GM18499 (cell line): ENCODE measurements around the gene MCF2L.

ENCODE experiments used
- ATAC-seq: cut with Tn5 transposase; IDR thresholded peaks from one replicate; pipeline ENCODE4 v1.9.1; 2021; ENCODE audit warnings: moderate number of reproducible peaks; ENCODE audit not compliant: insufficient read depth, unreplicated experiment

The MCF2L gene

GRCh38 chr13:113116871-113117271, 147.9 kb downstream of the MCF2L start:
- ATAC-seq: no peak

- no peak for ATAC-seq
These were observed 148.4 kb downstream of the MCF2L start for GRCh38 chr13:113117335-113117872.

GRCh38 chr13:113117911-113118260, 148.9 kb downstream of the MCF2L start:
- no peak for ATAC-seq

GRCh38 chr13:113118261-113119021, 149.4 kb downstream of the MCF2L start:
- ATAC-seq: no peak

- ATAC-seq: no peak
These were observed 150.3 kb downstream of the MCF2L start for GRCh38 chr13:113119166-113119821.

- ATAC-seq: no peak
These were observed 150.8 kb downstream of the MCF2L start for GRCh38 chr13:113119822-113120189.

GRCh38 chr13:113120300-113121182, 151.5 kb downstream of the MCF2L start:
- ATAC-seq: no peak

- no peak for ATAC-seq
These were observed 152.3 kb downstream of the MCF2L start for GRCh38 chr13:113121183-113121927.

GRCh38 chr13:113121928-113122471, 153.0 kb downstream of the MCF2L start:
- no peak for ATAC-seq

- no peak for ATAC-seq
These were observed 153.7 kb downstream of the MCF2L start, which contains the start of gene F10 for GRCh38 chr13:113122550-113123225. F10 (plus strand) TSS chr13:113122799; CDS start chr13:113122856, 57 bp downstream.

GRCh38 chr13:113123226-113124201, 154.5 kb downstream of the MCF2L start:
- no peak for ATAC-seq

- ATAC-seq: no peak
These were observed 155.4 kb downstream of the MCF2L start for GRCh38 chr13:113124211-113124970.

GRCh38 chr13:113125506-113126264, 156.7 kb downstream of the MCF2L start:
- no peak for ATAC-seq

GRCh38 chr13:113126265-113127150, 157.5 kb downstream of the MCF2L start:
- ATAC-seq: no peak

- ATAC-seq: no peak
These were observed 160.5 kb downstream of the MCF2L start for GRCh38 chr13:113129480-113129879.
